B cell (primary cell): Measurements from ENCODE around the gene CDK11A.
"Not testable (repeated sequence)": the region's sequence is repeated elsewhere in the genome, so short reads cannot be mapped to it uniquely, and the experiment has no call there.

Experiments used
- CTCF ChIP-seq: fragments of 200-600 bp; IDR thresholded peaks from one replicate; pipeline ENCODE4 v1.8.0; 2022; ENCODE audit warnings: antibody characterized with exemption, mild to moderate bottlenecking
- EZH2 ChIP-seq: IDR thresholded peaks from 2 replicates; pipeline ENCODE4 v1.6.1; 2012; ENCODE audit warnings: borderline replicate concordance, low read depth, mild to moderate bottlenecking, moderate library complexity, low read length; ENCODE audit not compliant: insufficient read depth, poor library complexity, severe bottlenecking

GRCh38 chr1:1746566-1746909, 22.4 kb upstream of the CDK11A start:
- not testable (repeated sequence) for TF ChIP-seq CTCF, EZH2
